Stimulated activated naive CD4-positive, alpha-beta T cell treated with Interleukin-2 at 50 U/mL for 16 hours (primary cell): ENCODE data around the gene SLC36A3.
"Not testable (repeated sequence)": the region's sequence is repeated elsewhere in the genome, so short reads cannot be mapped to it uniquely, and the experiment has no call there.

Source experiments
- DNase-seq: peaks from one replicate; lab custom pipeline; 2025; lab: John Stamatoyannopoulos, UW

The SLC36A3 gene

DNA sequence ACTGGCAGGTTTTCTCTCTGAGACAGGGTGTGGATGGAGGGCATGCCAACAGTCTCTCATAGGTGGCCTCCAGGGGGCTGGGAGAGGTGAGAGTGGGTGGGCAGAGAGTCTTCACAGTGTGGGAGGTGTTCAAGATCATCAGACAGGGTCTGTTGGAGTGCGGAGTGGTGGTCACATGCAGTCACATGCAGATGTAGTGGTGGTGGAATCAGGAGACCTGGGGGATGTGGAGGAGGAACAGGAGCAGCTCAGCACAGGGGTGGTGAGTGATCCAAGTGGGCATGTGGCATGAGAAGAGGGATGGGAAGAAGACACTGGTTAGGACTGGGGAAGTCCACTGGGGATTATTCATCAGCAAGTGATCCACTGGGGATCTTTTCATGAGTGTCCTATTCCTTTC, 44.8 kb downstream of the SLC36A3 start:
- no peak for DNase-seq

DNA sequence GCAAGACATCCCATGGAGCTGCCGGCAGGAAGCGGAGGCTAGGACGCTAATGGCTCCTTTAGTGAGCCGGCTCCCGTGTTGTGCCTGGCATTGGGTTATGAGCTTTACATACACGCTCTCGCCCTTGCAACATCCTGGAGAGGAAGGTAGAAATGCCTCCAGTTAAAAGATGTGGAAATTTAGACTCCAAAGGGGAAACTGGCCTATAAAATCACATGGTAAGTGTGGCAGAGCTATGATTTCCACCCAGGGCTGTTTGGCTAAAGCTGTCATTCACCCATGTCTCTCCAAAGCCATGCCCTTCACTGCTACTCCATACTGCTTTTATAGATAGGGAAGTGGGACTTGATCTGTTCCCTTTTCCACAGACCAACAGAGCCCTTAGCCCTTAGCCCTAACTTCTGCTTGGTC, 45.4 kb downstream of the SLC36A3 start:
- no peak for DNase-seq

DNA sequence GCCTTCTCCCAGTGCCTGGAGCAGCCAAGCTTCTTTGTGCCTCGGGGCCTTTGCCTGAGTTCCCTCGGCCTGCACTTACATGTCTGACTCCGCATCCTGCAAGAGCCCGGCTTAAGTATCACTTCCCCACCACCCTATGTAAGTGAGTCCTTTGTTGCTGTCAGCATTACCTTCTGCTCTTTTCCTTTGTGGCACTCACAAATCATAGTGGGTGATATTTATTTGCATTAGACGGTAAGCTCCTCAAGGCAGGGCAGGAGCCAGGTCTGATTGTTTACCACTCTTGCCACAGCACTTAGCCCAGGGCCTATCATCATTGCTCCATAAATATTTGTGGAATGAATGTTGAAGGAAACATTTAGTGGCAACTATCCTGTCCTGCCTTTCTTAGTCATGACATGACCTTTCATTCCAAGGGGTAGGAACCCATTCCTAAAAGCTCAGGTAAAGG, 45.8 kb downstream of the SLC36A3 start:
- DNase-seq: no peak

DNA sequence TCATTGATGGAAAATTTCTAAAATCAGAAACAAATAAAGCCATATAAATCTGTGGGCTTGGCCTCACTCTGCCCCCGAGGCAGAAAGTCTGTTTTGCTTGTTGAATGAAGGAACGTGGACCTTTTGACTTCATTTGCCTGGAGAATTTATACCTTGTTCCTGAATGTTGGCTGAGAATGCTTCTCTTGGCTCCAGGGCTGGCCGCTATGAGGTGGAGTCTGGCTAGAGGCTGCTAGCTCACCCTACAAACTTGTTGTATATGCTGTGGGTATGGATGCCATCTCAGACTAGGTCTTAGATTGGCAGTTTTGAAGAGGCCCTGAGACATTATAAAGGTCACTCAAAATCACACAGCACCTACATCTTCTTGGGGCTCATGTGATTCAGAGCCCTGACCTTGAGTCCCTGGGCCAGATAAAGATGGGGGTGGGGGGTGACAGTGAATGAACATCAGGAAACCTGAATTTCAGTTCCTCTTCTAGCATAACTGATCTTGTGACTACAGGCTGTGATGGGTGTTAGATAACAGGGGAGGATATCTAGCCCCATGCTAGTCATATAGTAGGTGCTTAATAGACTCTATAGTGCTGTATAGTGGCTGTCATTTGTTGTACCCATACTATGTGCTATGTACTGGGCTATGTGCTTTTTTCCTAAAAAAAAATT, 47.8 kb downstream of the SLC36A3 start:
- DNase-seq: no peak

DNA sequence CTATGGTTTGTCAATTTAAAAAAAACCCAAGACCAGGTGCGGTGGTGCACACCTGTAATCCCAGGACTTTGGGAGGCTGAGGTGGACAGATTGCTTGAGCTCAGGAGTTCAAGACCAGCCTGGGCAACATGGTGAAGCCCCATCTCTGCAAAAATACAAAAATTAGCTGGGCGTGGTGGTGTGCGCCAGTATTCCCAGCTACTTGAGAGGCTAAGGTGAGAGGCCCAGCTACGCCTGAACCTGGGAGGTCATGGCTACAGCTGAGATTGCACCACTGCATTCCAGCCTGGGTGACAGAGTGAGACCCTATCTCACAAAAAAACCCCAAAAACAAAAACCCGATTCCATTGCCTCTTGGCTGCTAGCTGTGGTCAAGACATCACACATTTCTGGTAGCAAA, 48.6 kb downstream of the SLC36A3 start:
- not testable (repeated sequence) for DNase-seq

DNA sequence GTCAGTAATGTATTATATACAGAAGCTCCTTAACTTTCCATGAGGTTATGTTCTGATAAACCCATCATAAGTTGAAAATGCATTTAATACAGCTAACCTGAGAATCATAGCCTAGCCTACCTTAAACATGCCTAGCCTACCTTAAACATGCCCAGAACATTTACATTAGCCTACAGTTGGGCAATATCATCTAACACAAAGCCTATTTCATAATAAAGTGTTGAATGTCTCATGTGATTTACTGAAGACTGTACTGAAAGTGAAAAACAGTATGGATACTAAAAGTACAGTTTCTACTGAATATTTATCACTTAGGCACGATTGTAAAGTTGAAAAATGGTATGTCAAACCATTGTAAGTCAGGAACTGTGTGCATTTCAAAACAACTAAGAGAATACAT, 49.0 kb downstream of the SLC36A3 start:
- DNase-seq: no peak

DNA sequence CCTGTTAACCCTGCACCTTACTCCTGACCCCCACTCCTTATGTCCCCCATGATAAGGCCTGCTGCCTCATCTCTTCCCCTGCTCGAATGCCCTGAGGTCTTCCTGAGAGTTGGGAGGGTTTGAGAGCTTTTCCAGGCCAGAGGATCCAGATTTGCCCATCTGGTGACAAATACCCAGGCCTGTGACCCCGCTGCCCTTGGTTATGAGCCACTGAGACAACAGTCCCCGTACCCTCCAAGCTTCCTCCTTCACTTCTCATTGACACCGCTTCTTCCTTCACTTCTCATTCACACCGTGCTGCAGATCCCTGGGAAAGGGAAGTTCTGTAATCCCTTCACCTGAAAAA, 50.0 kb downstream of the SLC36A3 start:
- DNase-seq: no peak

DNA sequence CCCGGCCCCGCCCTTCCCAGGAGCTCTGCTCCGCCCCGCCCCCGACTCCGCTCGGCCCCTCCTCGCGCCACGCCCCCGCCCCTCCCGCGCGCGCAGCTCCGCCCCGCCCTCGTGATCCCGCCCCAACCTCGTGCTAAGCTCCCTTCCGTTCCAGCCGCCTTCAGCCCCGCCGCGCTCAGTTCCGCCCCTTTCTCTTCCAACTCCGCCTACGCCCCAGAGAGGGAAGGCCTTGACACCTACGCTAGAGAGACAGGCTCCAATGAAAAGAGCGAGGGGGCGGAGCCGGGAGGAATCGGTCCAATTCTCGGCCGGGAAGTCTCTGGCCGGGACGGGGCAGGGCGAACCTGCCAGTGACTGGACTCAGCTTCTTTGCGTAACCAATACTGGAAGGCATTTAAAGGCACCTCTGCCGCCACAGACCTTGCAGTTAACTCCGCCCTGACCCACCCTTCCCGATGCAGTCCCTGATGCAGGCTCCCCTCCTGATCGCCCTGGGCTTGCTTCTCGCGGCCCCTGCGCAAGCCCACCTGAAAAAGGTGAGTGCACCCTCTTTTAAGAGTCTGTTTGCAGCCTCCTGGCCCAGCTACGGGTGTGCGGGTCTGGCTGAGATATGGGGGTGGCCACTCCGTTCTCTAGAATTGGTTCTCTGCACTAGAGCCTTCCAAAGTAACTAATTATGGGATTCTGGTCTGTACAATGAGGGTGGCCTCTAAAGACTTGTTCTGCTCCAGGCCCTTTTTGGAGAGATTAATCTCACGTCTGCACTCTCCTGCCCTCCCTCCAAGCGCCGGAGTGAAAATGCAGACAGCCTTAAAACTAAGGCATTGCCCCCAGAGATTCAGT, 50.6 kb downstream of the SLC36A3 start, which contains the start of gene GM2A:
GM2A (plus strand) TSS at position 424 of the 843 bp plus-strand sequence; CDS start at position 456, 32 bp downstream.
- DNase-seq: peak; percentile 99

DNA sequence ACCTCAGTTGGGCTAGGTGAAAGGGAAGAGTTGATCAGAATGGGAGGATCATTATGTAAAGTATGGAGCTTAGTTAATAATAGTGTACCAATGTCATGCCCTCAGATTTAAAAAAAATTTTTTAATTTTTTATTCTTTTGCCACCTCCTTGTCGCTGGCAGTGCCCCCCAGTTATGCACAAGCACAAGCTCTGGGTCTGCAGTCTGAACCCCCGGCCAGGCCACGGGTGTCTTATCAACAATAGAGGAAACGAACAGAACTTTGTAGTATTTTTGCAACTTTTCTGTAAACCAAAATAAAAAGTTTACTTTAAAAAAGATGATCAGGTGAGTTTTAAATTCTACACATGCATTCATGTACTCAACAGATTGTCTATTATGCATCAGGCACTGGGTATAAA, 51.9 kb downstream of the SLC36A3 start:
- no peak for DNase-seq

DNA sequence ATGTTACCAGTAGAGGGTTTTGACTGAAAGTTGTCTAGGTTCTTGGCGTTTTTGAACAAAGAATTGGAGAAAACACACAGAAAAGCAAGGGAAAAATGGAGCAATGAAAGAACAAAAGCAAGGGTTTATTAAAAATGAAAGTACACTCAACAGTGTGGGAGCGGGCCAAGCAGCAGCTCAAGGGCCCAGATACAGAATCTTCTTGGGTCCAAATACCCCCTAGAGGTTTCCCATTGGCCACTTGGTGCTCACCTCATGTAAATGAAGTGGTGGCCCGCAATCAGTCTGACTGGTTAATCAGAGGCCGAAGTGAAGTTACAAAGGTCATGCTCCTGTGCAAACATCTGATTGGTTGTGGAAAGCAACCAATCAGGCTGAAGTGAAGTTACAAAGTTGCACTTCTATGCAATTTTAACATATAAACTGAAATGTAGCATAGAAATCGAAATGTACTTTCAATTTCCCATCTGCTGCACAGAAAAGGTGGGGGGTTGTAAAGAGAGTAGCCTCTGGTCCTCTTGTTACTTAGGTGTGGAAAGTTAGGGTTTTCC, 52.5 kb downstream of the SLC36A3 start:
- DNase-seq: peak; percentile 40

DNA sequence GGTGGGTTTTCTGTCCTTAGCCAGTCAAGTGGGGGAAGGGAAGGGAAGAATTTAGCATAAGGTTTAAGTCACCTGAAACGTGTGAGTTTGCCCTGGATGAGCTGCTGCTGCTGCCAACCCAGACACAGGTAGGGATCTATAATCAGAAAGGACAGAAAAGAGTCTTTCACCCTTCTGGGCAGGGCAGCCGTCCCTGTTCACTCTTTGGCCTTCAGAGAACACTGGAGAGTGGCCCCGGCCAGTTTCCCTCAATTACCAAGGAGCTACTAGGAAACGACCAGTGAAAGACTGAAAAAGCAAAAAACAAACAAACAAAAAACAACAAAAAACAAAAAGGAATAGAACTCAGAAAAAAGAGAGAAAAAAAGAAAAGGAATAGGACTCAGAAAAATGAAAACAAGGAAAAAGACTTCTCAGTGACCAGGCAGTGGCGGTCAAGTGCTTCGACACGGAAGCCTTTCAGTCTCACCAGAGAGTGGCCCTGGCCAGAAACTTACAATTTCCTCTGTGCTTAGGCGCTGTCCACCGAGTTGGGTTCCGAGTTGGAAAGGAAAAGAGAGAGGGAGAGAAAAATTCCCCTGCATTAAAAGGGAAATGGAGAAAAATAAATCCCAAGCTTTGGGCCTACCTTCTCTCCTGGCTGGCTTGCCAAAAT, 53.1 kb downstream of the SLC36A3 start:
- DNase-seq: no peak

DNA sequence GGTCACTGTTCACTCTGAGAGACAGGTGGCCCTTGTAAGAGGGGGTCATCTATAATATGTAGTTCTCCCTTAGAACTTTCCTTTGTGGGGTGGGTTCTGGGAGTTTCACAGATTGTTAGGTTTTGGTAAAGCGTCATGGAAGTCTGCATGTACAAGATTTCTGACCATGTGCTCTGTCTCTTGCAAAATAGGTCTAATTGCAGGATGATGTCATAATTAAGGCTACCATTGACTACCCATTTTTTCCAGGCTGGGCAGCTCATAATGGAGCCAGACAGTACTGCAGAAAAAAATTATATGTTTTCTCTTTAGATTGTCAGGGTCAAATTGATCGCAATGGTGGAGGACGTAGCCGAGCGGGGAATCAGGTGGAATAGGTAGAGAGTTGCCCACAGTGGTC, 54.3 kb downstream of the SLC36A3 start:
- no peak for DNase-seq

DNA sequence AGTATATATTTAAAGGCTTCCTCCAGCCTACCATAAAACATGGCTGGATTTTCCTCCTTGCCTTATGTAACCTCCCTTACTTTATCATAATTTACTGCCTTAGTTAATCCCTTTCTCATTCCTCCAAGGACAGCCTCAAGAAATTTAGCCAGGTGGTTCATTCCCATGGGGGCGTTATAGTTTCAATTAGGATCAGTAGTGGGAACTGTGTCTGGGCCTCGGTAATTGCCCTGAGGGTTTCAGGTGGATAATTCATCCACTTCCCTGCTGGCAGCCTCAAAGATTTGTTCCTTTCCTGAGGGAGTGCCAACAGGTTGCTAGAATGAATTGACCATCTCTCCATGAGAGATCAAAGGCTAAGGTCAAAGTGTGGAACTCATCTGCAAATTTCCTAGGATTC, 54.9 kb downstream of the SLC36A3 start:
- no peak for DNase-seq

DNA sequence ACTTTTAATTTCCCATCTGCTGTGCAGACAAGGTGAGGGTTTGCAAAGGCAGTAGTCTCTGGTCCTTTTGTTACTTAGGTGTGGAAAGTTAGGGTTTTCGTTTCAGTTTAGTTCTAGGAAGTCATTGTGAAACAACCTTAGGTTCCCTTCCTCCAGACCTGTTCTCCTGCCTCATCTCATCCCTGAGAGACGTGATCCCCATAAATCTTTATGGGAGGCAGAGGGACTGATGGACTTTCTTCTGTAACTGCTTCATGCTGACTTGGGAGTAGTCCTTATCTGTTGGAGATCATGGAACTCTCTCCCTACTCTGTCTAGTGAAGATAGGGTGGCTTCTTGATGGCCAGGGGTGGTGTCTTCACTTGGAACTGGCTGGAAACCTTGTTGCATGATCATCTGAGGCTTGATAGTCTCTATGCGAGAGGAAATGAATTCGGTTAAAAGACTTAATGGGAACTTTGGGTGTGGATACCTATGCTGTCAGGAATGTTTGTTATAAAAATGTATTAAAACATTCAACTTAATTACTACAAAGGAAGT, 57.8 kb downstream of the SLC36A3 start:
- no peak for DNase-seq

DNA sequence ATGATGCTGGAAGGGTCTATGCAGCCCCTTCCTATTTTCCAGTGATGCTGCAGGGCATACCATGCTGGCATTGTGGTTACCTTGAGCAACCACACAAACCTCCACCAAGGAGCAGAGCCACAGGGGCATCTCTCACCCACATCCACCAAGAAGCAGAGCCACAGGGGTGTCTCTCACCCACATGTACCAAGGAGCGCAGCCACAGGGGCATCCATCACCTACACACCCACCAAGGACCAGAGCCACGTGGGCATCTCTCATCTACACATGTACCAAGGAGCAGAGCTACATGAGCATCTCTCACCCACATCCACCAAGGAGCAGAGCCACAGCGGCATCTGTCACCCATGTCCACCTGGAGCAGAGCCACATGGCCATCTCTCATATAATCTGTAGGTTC, 59.4 kb downstream of the SLC36A3 start:
- no peak for DNase-seq

DNA sequence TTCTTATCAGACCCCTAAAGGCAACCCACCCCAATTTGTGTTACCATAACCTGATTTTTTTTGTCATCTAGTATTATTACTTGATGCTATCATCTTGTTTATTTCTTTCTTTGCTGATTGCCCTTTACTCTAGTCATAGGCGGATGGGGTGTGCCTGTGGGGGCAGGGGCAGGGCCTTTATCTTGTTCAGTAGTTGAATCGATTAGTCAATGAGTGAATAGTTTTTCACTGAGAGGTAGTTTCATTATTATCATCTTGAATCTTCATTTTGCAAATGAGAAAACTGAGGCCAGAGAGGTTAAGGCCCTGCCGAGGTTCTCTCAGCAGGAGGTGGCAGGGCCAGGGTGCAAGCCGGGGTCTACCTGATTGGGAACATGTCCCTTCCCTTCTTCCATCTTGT, 60.0 kb downstream of the SLC36A3 start:
- DNase-seq: peak; percentile 26

DNA sequence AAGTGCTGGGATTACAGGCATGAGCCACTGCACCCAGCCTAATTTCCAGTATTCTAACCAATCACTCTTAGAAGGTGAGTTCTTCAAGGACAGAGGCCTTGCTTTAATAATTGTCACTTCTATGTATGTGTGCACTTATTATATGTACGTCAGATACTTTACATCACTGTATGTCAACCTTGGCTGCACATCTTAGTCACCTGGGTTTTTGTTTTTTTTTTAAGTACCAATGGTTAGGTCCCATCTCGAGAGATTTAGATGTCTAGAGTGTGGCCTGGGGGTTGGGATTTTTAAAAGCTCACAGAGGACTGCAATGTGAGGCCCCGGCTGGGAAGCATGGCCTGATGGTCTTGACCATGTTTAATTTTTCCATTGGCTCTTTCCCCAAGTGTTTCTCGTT, 60.4 kb downstream of the SLC36A3 start:
- no peak for DNase-seq

DNA sequence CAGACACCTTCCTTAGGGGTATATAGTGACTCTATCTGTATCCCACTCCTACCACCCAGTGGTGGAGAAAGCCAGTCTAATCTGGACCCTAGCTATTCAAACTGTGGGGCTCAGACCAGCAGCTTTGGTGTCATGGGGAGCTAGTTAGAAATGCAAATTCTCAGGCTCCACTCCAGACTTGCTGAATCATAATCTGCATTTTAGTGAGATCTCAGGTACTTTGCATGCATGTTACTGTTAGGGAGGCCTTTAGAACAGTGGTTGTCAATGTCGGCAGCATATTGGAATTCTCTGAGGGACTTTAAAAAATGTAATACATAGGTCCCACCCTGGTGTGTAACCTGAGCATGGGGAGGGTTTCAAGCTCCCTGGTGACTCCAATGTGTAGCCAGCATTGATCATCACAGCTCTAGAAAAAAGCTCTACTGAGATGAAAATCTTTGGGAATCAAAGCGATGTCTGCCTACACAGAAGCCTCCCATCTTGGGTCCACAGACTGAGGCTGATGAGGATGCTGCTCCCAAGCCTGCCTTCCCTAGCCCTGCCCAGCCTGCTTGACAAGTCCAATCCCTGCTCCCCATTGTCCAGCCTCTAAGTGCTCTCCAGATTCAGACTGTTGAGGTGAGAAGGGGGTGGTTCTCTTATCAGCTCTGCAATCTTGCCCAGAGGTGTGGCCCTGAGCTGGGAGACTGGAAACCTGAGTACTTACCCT, 62.5 kb downstream of the SLC36A3 start:
- DNase-seq: no peak

DNA sequence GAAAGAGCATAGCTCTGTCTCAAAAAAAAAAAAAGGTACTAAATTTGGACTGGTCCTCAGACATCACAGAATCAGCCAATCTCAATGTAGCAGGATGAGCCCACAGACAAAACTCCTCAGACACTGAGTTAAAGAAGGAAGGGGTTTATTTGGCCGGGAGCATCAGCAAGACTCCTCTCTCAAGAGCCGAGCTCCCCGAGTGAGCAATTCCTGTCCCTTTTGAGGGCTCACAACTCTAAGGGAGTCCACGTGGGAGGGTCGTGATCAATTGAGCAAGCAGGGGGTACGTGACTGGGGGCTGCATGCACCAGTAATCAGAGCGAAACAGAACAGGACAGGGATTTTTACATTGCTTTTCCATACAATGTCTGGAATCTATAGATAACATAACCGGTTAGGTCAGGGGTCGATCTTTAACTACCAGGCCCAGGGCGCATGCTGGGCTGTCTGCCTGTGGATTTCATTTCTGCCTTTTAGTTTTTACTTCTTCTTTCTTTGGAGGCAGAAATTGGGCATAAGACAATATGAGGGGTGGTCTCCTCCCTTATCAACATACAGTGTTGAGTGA, 63.2 kb downstream of the SLC36A3 start:
- not testable (repeated sequence) for DNase-seq

DNA sequence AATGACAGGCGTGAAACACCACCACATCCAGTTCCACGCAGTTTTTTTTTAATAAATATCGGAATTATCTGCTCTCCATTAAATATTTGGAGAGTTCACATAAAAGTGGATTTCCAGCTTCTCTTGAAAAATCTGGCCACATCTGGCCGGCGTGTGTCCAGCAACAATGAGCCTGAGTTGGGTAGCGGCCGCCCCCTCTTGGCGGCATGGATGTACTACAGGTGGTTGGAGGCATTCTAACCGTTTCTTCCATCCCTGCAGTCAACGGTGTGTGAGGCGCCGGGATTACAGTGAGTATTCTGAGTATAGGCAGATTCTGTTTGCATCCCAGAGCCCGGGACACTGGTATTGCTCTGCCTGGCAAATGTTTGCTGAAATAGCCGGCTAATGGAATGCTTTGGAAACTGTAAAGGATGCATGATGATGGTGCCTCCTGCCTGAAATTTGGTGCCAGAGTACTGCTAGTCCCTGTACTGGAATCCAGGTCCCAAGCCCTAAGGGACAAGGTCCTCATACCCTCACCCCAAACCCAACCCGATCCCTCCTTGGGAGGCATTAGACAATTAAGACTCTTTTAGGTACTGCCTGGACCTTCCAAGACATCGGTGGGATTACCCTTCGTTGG, 64.2 kb downstream of the SLC36A3 start:
- DNase-seq: no peak

DNA sequence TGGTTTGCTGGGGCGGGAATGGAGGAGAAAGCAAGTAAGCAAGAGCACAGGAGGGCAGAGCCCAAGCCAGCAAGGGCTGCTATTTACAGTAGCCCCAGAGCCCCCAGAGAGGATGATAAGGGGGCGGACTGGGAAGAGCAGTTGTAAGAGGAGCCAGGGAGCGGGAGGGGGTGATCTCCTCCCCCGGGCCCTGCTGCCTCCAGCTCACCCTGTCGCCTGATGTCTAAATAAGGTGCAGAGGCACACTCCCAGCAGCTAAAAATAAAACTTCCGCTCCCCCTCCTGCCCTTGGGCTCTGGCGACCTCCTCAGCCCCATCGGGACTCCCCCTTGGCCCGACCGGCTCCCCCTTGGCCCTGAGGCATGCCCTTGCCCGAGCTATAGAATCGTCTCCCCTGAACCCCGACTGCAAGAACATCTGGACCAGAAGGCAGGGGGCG, 65.2 kb downstream of the SLC36A3 start:
- no peak for DNase-seq
